Measurements from ENCODE around the gene GNA15. TPM values are rescaled to one million over a fixed set of nuclear protein-coding genes. Genes with fewer than 3 reads are reported as not detected.
A peak's percentile ranks its signal among the peaks of the same experiment; 100 is the strongest.

GNA15 gene
- total RNA-seq, 4 donors from 2014 or later = 72.7 to 186 (median 132) TPM

DNA sequence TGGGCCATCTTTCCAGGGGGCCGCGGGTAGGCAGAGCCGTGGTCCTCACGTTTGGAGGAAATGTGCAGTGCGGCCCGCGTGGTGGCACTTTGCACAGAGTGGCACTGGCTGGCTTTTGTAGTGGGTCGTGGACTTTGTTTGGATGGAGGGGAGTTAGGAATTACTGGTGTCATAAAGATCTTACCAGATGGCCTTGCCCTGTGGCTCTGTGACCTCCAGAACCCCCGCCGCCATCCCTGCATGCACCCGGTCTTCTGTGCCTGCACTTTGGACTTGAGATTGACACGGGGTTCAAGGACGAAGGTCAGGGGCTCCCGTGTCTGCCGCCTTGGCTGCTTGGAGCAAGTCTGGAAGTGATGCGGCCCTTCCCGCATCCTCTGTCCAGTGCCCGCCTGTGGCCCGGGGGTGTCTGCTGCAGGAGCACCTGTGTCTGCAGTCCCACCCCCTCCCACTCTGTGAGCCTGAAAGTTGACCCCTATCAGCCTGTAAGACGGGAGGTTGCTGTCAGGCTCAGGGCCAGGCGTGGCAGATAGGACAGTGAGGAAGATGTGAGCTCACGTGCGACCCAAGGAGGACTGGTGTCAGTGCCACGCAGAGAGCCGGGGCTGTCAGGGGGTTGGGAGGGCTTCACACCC, 39.4 kb upstream of the GNA15 start:
- WGBS, 2 donors = 20 to 56% methylated on average over 5 to 19 of the region's 25 CpGs
- DNase-seq = no peak
- intact Hi-C loops (cut with DNase I) = no loop called here
- Histone ChIP-seq H3K27me3 (no peaks in the 10 kb centered on the region), H3K4me3 (peak overlapping the region; percentile 67 to 96 (median 78)), H3K9me3 (no peaks in the 10 kb centered on the region), H3K36me3 (no peaks in the 10 kb centered on the region), H3K27ac (peak overlapping the region; percentile 74 to 88 (median 84)), H3K4me1 (peaks cover 48 to 71% (median 49%) of the 10 kb centered on the region in 3 donors)
- no peak for TF ChIP-seq POLR2A (IDR thresholded peaks at IDR 0.05)
- TF ChIP-seq, protein P1, sequence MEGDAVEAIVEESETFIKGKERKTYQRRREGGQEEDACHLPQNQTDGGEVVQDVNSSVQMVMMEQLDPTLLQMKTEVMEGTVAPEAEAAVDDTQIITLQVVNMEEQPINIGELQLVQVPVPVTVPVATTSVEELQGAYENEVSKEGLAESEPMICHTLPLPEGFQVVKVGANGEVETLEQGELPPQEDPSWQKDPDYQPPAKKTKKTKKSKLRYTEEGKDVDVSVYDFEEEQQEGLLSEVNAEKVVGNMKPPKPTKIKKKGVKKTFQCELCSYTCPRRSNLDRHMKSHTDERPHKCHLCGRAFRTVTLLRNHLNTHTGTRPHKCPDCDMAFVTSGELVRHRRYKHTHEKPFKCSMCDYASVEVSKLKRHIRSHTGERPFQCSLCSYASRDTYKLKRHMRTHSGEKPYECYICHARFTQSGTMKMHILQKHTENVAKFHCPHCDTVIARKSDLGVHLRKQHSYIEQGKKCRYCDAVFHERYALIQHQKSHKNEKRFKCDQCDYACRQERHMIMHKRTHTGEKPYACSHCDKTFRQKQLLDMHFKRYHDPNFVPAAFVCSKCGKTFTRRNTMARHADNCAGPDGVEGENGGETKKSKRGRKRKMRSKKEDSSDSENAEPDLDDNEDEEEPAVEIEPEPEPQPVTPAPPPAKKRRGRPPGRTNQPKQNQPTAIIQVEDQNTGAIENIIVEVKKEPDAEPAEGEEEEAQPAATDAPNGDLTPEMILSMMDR (IDR thresholded peaks at IDR 0.05) = no peak

DNA sequence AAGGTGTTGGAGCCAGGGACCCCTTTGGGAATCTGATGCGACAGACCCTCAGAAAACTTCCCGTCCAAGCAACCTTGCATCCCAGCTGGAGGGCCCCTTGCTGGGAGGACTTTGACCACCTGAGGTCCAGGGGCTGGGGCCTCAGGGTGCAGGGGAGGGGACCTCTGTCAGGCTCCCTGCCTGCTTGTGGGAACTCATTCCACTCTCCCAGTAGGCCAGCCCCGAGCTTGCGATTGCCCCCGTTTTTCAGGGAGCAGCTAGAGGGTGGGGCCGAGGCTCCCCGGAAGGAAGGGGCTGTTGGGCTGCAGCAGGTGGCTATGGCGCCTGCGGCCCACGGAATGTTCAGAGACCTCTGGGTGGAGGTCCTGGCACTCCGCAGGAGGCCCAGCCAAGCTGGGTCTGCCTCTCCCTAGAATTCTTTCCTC, 38.9 kb upstream of the GNA15 start:
- Histone ChIP-seq H3K9me3 (no peaks in the 10 kb centered on the region), H3K27me3 (no peaks in the 10 kb centered on the region), H3K36me3 (no peaks in the 10 kb centered on the region), H3K4me1 (peaks cover 48 to 77% (median 49%) of the 10 kb centered on the region in 3 donors), H3K4me3 (peak overlapping the region in 3 of 4 donors; percentile 76 to 96 (median 81)), H3K27ac (peak overlapping the region; percentile 74 to 88 (median 84))
- TF ChIP-seq, protein P1 (IDR thresholded peaks at IDR 0.05) = no peak
- no peak for TF ChIP-seq POLR2A (IDR thresholded peaks at IDR 0.05)
- intact Hi-C loops (cut with DNase I) = no loop called here
- DNase-seq = no peak
- WGBS, 2 donors = 40% methylated on average over 4 of the region's 11 CpGs; no CpG with 5 or more reads in 1 of the 2 donors

DNA sequence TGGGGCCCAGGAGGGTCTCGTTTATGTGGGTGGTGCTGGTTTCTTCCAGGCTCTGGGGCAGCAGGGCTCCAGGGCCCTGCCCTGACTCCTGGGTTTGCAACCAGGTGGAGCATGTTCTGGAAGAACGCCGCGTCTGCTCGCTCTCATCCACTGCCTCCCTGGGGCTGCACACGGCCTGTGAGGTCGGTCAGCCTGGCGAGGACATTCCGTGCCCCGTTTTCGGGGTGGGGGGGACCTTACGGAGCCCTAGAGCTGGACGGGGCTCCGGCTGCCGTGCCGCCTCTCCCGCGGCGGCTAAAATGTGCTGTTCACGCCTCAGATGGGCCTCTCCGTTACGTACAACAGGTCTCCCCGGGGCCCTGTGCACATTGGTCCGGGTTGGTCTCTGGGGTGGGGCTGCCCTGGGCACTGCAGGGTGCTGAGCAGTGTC, 38.4 kb upstream of the GNA15 start:
- DNase-seq = no peak
- H3K27ac ChIP-seq = peak overlapping the region; percentile 74 to 88 (median 84)
- peaks cover 48 to 82% (median 49%) of the 10 kb centered on the region in 3 donors for H3K4me1 ChIP-seq
- TF ChIP-seq POLR2A (IDR thresholded peaks at IDR 0.05) = no peak
- TF ChIP-seq, protein P1 (IDR thresholded peaks at IDR 0.05) = no peak
- no peaks in the 10 kb centered on the region for H3K36me3 ChIP-seq
- peak overlapping the region in 3 of 4 donors; percentile 76 to 96 (median 81) for H3K4me3 ChIP-seq
- no peaks in the 10 kb centered on the region for H3K27me3 ChIP-seq
- 45% methylated on average over 21 of the region's 24 CpGs; no CpG with 5 or more reads in 1 of the 2 donors for WGBS, 2 donors
- intact Hi-C loops (cut with DNase I) = no loop called here
- H3K9me3 ChIP-seq = no peaks in the 10 kb centered on the region

DNA sequence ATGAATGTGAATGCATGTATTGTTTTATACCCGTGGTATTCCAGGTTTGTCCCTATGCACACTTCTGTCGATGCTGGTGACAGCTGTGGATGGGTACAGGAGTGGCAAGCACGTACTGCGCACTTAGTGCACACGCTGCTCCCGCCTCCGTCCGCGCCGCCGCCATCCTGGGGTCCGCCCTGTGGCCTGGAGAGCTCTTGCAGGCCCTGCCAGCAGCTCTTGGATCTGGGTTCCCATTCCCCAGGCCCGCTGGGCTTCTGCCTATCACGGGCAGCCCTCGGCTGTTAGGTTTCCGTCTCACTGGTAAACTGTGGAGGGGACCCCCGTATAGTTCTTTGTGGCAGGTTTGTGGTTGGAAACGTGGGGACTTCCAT, 37.7 kb upstream of the GNA15 start:
- H3K27me3 ChIP-seq = no peaks in the 10 kb centered on the region
- 25 to 40% methylated on average over 5 to 9 of the region's 18 CpGs for WGBS, 2 donors
- no peaks in the 10 kb centered on the region for H3K9me3 ChIP-seq
- DNase-seq = no peak
- peak overlapping the region; percentile 18 to 96 (median 78) for H3K4me3 ChIP-seq
- H3K36me3 ChIP-seq = no peaks in the 10 kb centered on the region
- intact Hi-C loops (cut with DNase I) = no loop called here
- H3K4me1 ChIP-seq = peaks cover 48 to 89% (median 49%) of the 10 kb centered on the region in 3 donors
- no peak for TF ChIP-seq POLR2A (IDR thresholded peaks at IDR 0.05)
- TF ChIP-seq, protein P1 (IDR thresholded peaks at IDR 0.05) = no peak
- H3K27ac ChIP-seq = peak overlapping the region; percentile 74 to 88 (median 84)

DNA sequence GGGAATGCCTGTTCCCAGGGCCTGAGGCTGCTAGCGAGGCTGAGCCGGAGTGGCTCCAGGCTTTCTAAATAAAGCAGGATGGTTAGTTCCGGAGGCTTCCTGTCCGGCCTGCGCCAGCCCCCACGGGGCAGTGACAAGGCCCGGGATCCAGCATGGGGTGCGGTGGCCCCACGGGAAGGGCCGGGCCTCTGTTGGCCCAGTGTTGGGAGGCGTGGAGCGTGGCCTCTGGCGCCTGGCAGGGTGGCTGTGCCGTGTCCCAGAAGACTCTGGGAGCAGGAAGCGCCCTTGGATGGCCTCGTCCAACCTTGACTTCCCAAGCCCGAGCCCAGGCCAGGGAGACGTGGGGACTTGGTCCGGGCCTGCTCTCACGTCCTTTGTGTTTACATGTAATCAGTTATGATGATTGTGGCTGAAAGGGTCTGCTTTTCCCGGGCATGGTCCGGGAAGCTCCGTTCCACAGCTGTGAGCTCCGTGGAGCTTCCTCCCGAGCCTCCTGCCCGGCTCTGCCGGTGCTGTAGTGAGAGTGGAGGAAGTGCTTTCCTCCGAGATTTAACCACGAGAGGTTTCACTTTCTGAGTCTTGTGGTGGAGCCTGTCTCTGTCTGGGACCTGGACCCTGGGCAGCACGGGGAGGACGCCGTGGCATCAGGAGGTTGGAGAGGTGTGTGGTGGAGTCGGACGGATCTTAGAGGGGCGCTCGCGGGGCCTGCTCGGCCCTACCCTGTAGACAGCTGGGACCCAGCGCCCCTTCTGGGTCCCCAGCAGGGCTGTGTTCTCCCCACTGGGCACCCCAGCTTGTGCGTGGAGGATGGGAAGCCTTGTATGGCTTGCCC, 37.1 kb upstream of the GNA15 start:
- 10% methylated on average over 8 to 15 of the region's 40 CpGs for WGBS, 2 donors
- TF ChIP-seq, protein P1 (IDR thresholded peaks at IDR 0.05) = no peak
- TF ChIP-seq POLR2A (IDR thresholded peaks at IDR 0.05) = peak in 1 of 4 donors; percentile 10
- no peaks in the 10 kb centered on the region for H3K36me3 ChIP-seq
- no peaks in the 10 kb centered on the region for H3K9me3 ChIP-seq
- H3K4me1 ChIP-seq = peaks cover 50 to 92% (median 51%) of the 10 kb centered on the region in 3 donors
- H3K27ac ChIP-seq = peak overlapping the region; percentile 74 to 88 (median 84)
- DNase-seq = no peak
- H3K4me3 ChIP-seq = peak overlapping the region; percentile 18 to 96 (median 78)
- no peaks in the 10 kb centered on the region for H3K27me3 ChIP-seq
- intact Hi-C loops (cut with DNase I) = no loop called here

All from esophagus squamous epithelium (tissue), 5 donors.